ENCODE measurements around the gene SLC25A30. TPM values are rescaled to one million over a fixed set of nuclear protein-coding genes. Genes with fewer than 3 reads are reported as not detected.

Gene SLC25A30
- total RNA-seq, 5 donors from 2014 or later (not counting 1 experiment from before 2014, with no cell fraction given): 19.5 to 25.9 (median 24.2) TPM

DNA sequence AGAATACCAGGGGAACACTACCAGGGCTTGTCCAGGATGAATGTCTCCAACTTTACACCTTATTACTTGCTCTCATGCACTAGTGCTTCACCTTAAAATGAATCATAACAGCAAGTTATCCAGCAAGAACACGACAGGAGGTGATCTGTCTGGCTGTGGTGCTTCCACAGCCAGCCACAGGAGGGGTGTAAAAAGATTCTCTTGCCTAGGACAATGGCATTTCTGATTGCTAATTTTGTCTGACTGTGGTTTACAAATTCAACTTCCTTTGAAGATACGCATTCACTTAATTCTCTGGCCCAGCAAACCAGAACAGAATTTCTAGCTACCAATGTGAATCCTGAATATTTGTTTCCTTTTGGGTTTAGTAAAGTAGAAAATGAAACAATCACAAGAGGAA, 23.5 kb upstream of the SLC25A30 start:
- no peaks in the 10 kb centered on the region for H3K36me3 ChIP-seq (ENCODE audit: control insufficient read depth in 2 of 2, extremely low read depth in 1 of 2, insufficient read depth in 1 of 2, low read length in 1 of 2)
- peaks cover 9 to 11% (median 9%) of the 10 kb centered on the region in 3 donors for H3K4me1 Mint-ChIP-seq
- no peak overlapping the region for H3K27ac ChIP-seq (ENCODE audit: low read length)
- ATAC-seq (replicated peaks in 1 of 4) (peak in 3 of 4 experiments; percentile 33 to 62 (median 40)), DNase-seq (no peak)
- H3K27me3 Mint-ChIP-seq: no peaks in the 10 kb centered on the region
- ChIA-PET POLR2A (no interaction called here), CTCF (interaction anchor here in 1 of 2 donors (0.6 to 0.7 kb wide), 2 partner anchors 92 to 523 kb away, joined by 3 read pairs; no protein-coding TSS in a partner anchor)
- peaks cover 0 to 2% of the 10 kb centered on the region in 2 experiments for H3K4me1 ChIP-seq (ENCODE audit: control insufficient read depth in 1 of 2, extremely low read depth in 1 of 2, insufficient read depth in 2 of 2, low read length in 2 of 2)
- peak overlapping the region; percentile 45 to 50 for H3K27ac Mint-ChIP-seq
- no peaks in the 10 kb centered on the region for H3K36me3 Mint-ChIP-seq
- H3K9me3 ChIP-seq: no peaks in the 10 kb centered on the region
- peaks cover 0 to 2% of the 10 kb centered on the region in 2 experiments for H3K27me3 ChIP-seq (replicated peaks in 1 of 2; ENCODE audit: control insufficient read depth in 2 of 2, extremely low read depth in 1 of 2, insufficient read depth in 2 of 2, low read length in 1 of 2)
- no peak overlapping the region for H3K4me3 Mint-ChIP-seq
- H3K4me3 ChIP-seq (ENCODE audit: control insufficient read depth in 1 of 2, extremely low read depth in 1 of 2, low read length in 1 of 2): no peak overlapping the region
- no CpG with 5 or more reads among the region's 2 CpGs for WGBS (ENCODE audit: insufficient coverage)
- H3K9me3 Mint-ChIP-seq: no peaks in the 10 kb centered on the region

DNA sequence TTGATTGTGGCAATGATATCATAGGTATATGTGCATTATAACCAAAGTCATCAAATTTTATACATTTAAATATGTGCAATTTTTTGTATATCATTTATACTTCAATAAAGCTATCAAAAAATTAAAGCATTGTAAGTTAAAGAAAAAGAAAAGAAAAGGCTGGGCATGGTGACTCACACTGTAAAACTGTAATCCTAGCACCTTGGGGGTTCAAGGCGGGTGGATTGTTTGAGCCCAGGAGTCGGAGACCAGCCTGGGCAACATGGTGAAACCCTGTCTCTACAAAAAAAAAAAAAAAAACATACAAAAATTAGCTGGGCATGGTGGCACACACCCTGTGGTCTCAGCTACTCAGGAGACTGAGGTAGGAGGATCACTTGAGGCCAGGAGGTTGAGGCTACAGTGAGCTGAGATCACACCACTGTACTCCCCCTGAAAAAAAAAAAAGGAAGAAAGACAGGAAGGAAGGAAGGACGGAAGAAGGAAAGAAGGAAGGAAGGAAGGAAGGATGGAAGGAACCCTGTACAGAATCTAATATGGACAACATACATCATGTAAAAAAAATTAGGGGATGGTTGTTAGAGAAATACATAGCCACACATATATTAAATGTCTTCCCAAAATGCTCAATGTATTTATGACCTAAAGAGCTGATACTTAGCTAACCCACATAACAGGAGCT, 21.7 kb upstream of the SLC25A30 start:
- ChIA-PET CTCF (interaction anchor here (0.6 to 0.7 kb wide), 3 partner anchors 12 to 277 kb away, joined by 3 to 4 read pairs (median 4); no protein-coding TSS in a partner anchor), POLR2A (no interaction called here)
- no peaks in the 10 kb centered on the region for H3K9me3 Mint-ChIP-seq
- no peak overlapping the region for H3K4me3 ChIP-seq (ENCODE audit: control insufficient read depth in 1 of 2, extremely low read depth in 1 of 2, low read length in 1 of 2)
- H3K27me3 Mint-ChIP-seq: no peaks in the 10 kb centered on the region
- H3K4me1 ChIP-seq (ENCODE audit: control insufficient read depth in 1 of 2, extremely low read depth in 1 of 2, insufficient read depth in 2 of 2, low read length in 2 of 2): peaks cover 0 to 2% of the 10 kb centered on the region in 2 experiments
- ATAC-seq (replicated peaks in 1 of 4) (no peak), DNase-seq (no peak)
- no peak overlapping the region for H3K4me3 Mint-ChIP-seq
- H3K27me3 ChIP-seq (replicated peaks in 1 of 2; ENCODE audit: control insufficient read depth in 2 of 2, extremely low read depth in 1 of 2, insufficient read depth in 2 of 2, low read length in 1 of 2): no peaks in the 10 kb centered on the region
- no peaks in the 10 kb centered on the region for H3K36me3 Mint-ChIP-seq
- no peaks in the 10 kb centered on the region for H3K9me3 ChIP-seq
- no peaks in the 10 kb centered on the region for H3K36me3 ChIP-seq (ENCODE audit: control insufficient read depth in 2 of 2, extremely low read depth in 1 of 2, insufficient read depth in 1 of 2, low read length in 1 of 2)
- H3K27ac ChIP-seq (ENCODE audit: low read length): no peak overlapping the region
- no peak overlapping the region for H3K27ac Mint-ChIP-seq
- H3K4me1 Mint-ChIP-seq: peaks cover 9 to 11% (median 9%) of the 10 kb centered on the region in 3 donors
- no CpG with 5 or more reads among the region's 3 CpGs for WGBS (ENCODE audit: insufficient coverage)

DNA sequence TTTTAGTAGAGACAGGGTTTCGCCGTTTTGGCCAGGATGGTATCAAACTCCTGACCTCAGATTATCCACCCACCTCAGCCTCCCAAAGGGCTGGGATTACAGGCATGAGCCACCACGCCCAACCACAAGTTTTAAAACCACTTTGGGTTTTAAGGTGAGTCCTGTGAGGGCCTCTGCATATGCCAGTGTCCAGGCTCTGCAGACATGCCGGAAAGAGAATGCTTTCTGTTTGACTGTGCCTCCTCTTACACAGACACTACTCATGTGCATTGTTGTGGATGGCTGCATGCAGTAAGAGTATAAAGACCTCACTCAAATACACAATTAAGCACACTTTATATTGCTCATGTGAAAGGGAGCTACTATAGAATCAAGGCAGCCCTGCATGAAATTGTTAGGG, 20.8 kb upstream of the SLC25A30 start:
- WGBS (ENCODE audit: insufficient coverage): no CpG with 5 or more reads among the region's 4 CpGs
- Mint-ChIP-seq H3K27me3 (no peaks in the 10 kb centered on the region), H3K4me1 (peaks cover 9 to 11% (median 9%) of the 10 kb centered on the region in 3 donors)

DNA sequence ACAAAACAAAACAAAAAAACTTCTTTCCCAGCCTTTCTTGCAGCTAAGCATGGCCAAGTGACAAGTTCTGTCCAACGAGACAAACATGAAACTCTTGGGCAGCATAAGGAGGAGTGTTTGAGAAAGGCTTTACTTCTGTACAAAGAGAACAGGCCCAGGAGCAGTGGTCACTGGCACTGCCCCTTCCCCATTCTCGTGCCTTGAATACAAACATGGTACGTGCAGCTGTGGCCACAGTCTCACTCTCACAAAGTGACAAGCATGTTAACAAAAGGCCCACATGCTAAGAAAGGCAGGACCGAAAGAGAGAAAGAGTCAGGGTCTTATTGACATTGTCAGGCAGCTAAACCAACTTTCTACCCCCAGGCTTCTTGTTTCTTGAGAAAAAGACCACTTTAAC, 19.8 kb upstream of the SLC25A30 start:
- no peak for DNase-seq
- Histone ChIP-seq H3K4me3 (ENCODE audit: control insufficient read depth in 1 of 2, extremely low read depth in 1 of 2, low read length in 1 of 2) (no peak overlapping the region), H3K27ac (ENCODE audit: low read length) (no peak overlapping the region), H3K9me3 (no peaks in the 10 kb centered on the region), H3K27me3 (replicated peaks in 1 of 2; ENCODE audit: control insufficient read depth in 2 of 2, extremely low read depth in 1 of 2, insufficient read depth in 2 of 2, low read length in 1 of 2) (no peaks in the 10 kb centered on the region), H3K4me1 (ENCODE audit: control insufficient read depth in 1 of 2, extremely low read depth in 1 of 2, insufficient read depth in 2 of 2, low read length in 2 of 2) (peaks cover 0 to 2% of the 10 kb centered on the region in 2 experiments), H3K36me3 (ENCODE audit: control insufficient read depth in 2 of 2, extremely low read depth in 1 of 2, insufficient read depth in 1 of 2, low read length in 1 of 2) (no peaks in the 10 kb centered on the region)
- Mint-ChIP-seq H3K27me3 (no peaks in the 10 kb centered on the region), H3K36me3 (no peaks in the 10 kb centered on the region), H3K4me3 (no peak overlapping the region), H3K27ac (no peak overlapping the region), H3K9me3 (no peaks in the 10 kb centered on the region), H3K4me1 (peaks cover 9 to 11% (median 9%) of the 10 kb centered on the region in 3 donors)
- WGBS (ENCODE audit: insufficient coverage): 89% methylated on average over 4 of the region's 4 CpGs
- ATAC-seq (replicated peaks in 1 of 4): no peak
- CTCF ChIA-PET: no interaction called here
- POLR2A ChIA-PET: interaction anchor here (0.6 to 0.7 kb wide), 3 partner anchors 27 to 703 kb away, joined by 3 to 5 read pairs (median 4); no protein-coding TSS in a partner anchor

More for the DNA sequence above, 20.8 kb upstream of the SLC25A30 start:
- Histone ChIP-seq H3K27me3 (replicated peaks in 1 of 2; ENCODE audit: control insufficient read depth in 2 of 2, extremely low read depth in 1 of 2, insufficient read depth in 2 of 2, low read length in 1 of 2) (no peaks in the 10 kb centered on the region), H3K9me3 (no peaks in the 10 kb centered on the region), H3K27ac (ENCODE audit: low read length) (no peak overlapping the region), H3K4me1 (ENCODE audit: control insufficient read depth in 1 of 2, extremely low read depth in 1 of 2, insufficient read depth in 2 of 2, low read length in 2 of 2) (peaks cover 0 to 2% of the 10 kb centered on the region in 2 experiments), H3K36me3 (ENCODE audit: control insufficient read depth in 2 of 2, extremely low read depth in 1 of 2, insufficient read depth in 1 of 2, low read length in 1 of 2) (no peaks in the 10 kb centered on the region), H3K4me3 (ENCODE audit: control insufficient read depth in 1 of 2, extremely low read depth in 1 of 2, low read length in 1 of 2) (no peak overlapping the region)
- no peak overlapping the region for H3K27ac Mint-ChIP-seq
- no peak overlapping the region for H3K4me3 Mint-ChIP-seq
- H3K36me3 Mint-ChIP-seq: no peaks in the 10 kb centered on the region
- DNase-seq (no peak), ATAC-seq (replicated peaks in 1 of 4) (no peak)
- H3K9me3 Mint-ChIP-seq: no peaks in the 10 kb centered on the region
- ChIA-PET POLR2A (interaction anchor here in 1 of 2 donors (0.7 kb wide), 1 partner anchor 10 kb away, joined by 7 read pairs; no protein-coding TSS in a partner anchor), CTCF (no interaction called here)

DNA sequence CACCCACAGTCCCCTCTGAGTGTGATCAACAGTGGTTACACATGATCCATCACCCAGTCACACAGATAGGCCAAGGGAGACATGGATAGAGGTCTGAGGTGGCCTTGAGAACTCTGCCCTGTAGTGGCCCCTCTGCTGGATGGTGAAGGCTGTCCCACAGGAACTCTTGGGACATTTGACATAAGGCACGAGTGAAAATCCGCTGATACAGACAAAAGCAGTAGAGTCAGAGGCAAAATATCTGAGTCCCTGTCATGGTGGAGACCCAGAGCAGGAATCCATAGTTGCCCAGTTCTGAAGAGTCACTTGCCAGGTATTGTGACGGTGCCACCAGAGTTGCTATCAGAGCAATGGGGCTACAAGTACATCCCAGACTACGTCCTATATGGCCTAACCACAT, 18.8 kb upstream of the SLC25A30 start:
- 96% methylated on average over 4 of the region's 4 CpGs for WGBS (ENCODE audit: insufficient coverage)
- Mint-ChIP-seq H3K27me3 (no peaks in the 10 kb centered on the region), H3K27ac (no peak overlapping the region), H3K9me3 (no peaks in the 10 kb centered on the region), H3K4me3 (no peak overlapping the region), H3K4me1 (peaks cover 5 to 8% (median 7%) of the 10 kb centered on the region in 3 donors), H3K36me3 (no peaks in the 10 kb centered on the region)
- DNase-seq (no peak), ATAC-seq (replicated peaks in 1 of 4) (no peak)
- Histone ChIP-seq H3K27ac (ENCODE audit: low read length) (no peak overlapping the region), H3K27me3 (replicated peaks in 1 of 2; ENCODE audit: control insufficient read depth in 2 of 2, extremely low read depth in 1 of 2, insufficient read depth in 2 of 2, low read length in 1 of 2) (no peaks in the 10 kb centered on the region), H3K4me1 (ENCODE audit: control insufficient read depth in 1 of 2, extremely low read depth in 1 of 2, insufficient read depth in 2 of 2, low read length in 2 of 2) (peaks cover 0 to 2% of the 10 kb centered on the region in 2 experiments), H3K36me3 (ENCODE audit: control insufficient read depth in 2 of 2, extremely low read depth in 1 of 2, insufficient read depth in 1 of 2, low read length in 1 of 2) (no peaks in the 10 kb centered on the region), H3K9me3 (no peaks in the 10 kb centered on the region), H3K4me3 (ENCODE audit: control insufficient read depth in 1 of 2, extremely low read depth in 1 of 2, low read length in 1 of 2) (no peak overlapping the region)
- ChIA-PET CTCF (no interaction called here), POLR2A (no interaction called here)

DNA sequence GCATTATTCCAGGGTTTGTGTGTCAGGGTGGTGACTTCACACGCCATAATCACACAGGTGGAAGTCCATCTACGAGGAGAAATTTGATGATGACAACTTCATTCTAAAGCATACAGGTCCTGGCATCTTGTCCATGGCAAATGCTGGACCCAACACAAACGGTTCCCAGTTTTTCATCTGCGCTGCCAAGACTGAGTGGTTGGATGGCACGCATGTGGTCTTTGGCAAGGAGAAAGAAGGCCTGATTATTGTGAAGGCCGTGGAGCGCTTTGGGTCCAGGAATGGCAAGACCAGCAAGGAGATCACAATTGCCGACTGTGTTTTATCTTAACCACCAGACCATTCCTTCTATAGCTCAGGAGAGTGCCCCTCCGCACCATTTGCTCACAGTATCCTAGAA, 18.2 kb upstream of the SLC25A30 start:
- peaks cover 0 to 2% (median under 1%) of the 10 kb centered on the region in 3 donors for H3K4me1 Mint-ChIP-seq
- no peak overlapping the region for H3K27ac ChIP-seq (ENCODE audit: low read length)
- H3K4me3 ChIP-seq (ENCODE audit: control insufficient read depth in 1 of 2, extremely low read depth in 1 of 2, low read length in 1 of 2): no peak overlapping the region
- H3K27me3 Mint-ChIP-seq: no peaks in the 10 kb centered on the region
- H3K27me3 ChIP-seq (replicated peaks in 1 of 2; ENCODE audit: control insufficient read depth in 2 of 2, extremely low read depth in 1 of 2, insufficient read depth in 2 of 2, low read length in 1 of 2): no peaks in the 10 kb centered on the region
- H3K36me3 Mint-ChIP-seq: no peaks in the 10 kb centered on the region
- H3K27ac Mint-ChIP-seq: no peak overlapping the region
- POLR2A ChIA-PET: interaction anchor here in 1 of 2 donors (0.6 kb wide), 1 partner anchor 889 kb away, joined by 8 read pairs; no protein-coding TSS in a partner anchor
- no peaks in the 10 kb centered on the region for H3K9me3 Mint-ChIP-seq
- CTCF ChIA-PET: no interaction called here
- H3K4me1 ChIP-seq (ENCODE audit: control insufficient read depth in 1 of 2, extremely low read depth in 1 of 2, insufficient read depth in 2 of 2, low read length in 2 of 2): no peaks in the 10 kb centered on the region
- no peak for DNase-seq
- no peak overlapping the region for H3K4me3 Mint-ChIP-seq
- H3K36me3 ChIP-seq (ENCODE audit: control insufficient read depth in 2 of 2, extremely low read depth in 1 of 2, insufficient read depth in 1 of 2, low read length in 1 of 2): no peaks in the 10 kb centered on the region
- ATAC-seq (replicated peaks in 1 of 4): no peak
- 100% methylated on average over 1 of the region's 9 CpGs for WGBS (ENCODE audit: insufficient coverage)
- H3K9me3 ChIP-seq: no peaks in the 10 kb centered on the region
